B cell (primary cell): ENCODE results near the gene PNMA3. TPM values are rescaled to one million over a fixed set of nuclear protein-coding genes. Genes with fewer than 3 reads are reported as not detected.

ENCODE experiments used
- ATAC-seq: fragments of 200-7000 bp; cut with Tn5 transposase; one replicate; pipeline ENCODE4 v1.10.0; 2021; ENCODE audit warnings: low read depth, mild to moderate bottlenecking, moderate number of reproducible peaks, moderate library complexity
- CTCF ChIA-PET: fragments of 350-600 bp; sonication (Branson Sonifier 250); formaldehyde crosslinking; loops from one replicate; lab custom pipeline; 2021; ENCODE audit warnings: antibody characterized with exemption, inconsistent platforms; lab: Charles Lee
- POLR2A ChIA-PET: fragments of 350-600 bp; sonication (Branson Sonifier 250); formaldehyde crosslinking; loops from one replicate; lab custom pipeline; 2021; ENCODE audit warnings: antibody characterized with exemption; lab: Charles Lee
- DNase-seq: peaks from one replicate; pipeline ENCODE4 v3.0.0; 2013
- H2AFZ ChIP-seq: 2 replicates; pipeline ENCODE4 v1.6.1; 2012; ENCODE audit warnings: mild to moderate bottlenecking, low read depth, low read length; ENCODE audit not compliant: insufficient read depth, poor library complexity, severe bottlenecking
- H3K27ac ChIP-seq, 2 donors: 1 replicate in 1 of 2; 2 replicates in 1 of 2; pipeline ENCODE4 v1.5.1; 2012 to 2013; ENCODE audit warnings: low read length in 2 of 2, mild to moderate bottlenecking in 2 of 2, moderate library complexity in 1 of 2
- H3K27me3 ChIP-seq, 4 experiments: fragments of 200-600 bp in 1 of 4; sonication (generic) in 1 of 4; replicated peaks in 1 of 4; 1 replicate in 2 of 4; 2 replicates in 2 of 4; pipeline versions ENCODE4 v1.6.1 to v1.7.0; 2013 to 2016; ENCODE audit warnings: low read length in 3 of 4, mild to moderate bottlenecking in 2 of 4, mixed read lengths in 1 of 4, moderate library complexity in 1 of 4; ENCODE audit not compliant: insufficient read depth in 4 of 4, control insufficient read depth in 3 of 4; ENCODE audit errors: control extremely low read depth in 1 of 4
- H3K36me3 ChIP-seq, 2 experiments: replicated peaks in 1 of 2; 1 replicate in 1 of 2; 2 replicates in 1 of 2; pipeline versions ENCODE4 v1.6.1 to v1.7.1; 2013; ENCODE audit warnings: low read length in 1 of 2; ENCODE audit not compliant: insufficient read depth in 2 of 2, control insufficient read depth in 1 of 2; ENCODE audit errors: control extremely low read depth in 1 of 2, extremely low read depth in 1 of 2
- H3K4me1 ChIP-seq, 2 donors: fragments of 200-600 bp in 1 of 2; sonication (generic) in 1 of 2; 1 replicate in 1 of 2; 2 replicates in 1 of 2; pipeline versions ENCODE4 v1.5.1 to v1.6.1; 2013 to 2017; ENCODE audit warnings: low read length in 2 of 2; ENCODE audit not compliant: control insufficient read depth in 2 of 2, insufficient read depth in 2 of 2
- H3K4me2 ChIP-seq: replicated peaks from 2 replicates; pipeline ENCODE3; 2012; ENCODE audit warnings: mild to moderate bottlenecking, low read depth, low read length; ENCODE audit not compliant: poor library complexity, severe bottlenecking
- H3K4me3 ChIP-seq, 5 experiments: fragments of 200-600 bp in 1 of 5; sonication (generic) in 1 of 5; 1 replicate in 3 of 5; 2 replicates in 2 of 5; pipeline versions ENCODE4 v1.5.1 to v1.7.0; 2011 to 2016; ENCODE audit warnings: low read length in 4 of 5, mild to moderate bottlenecking in 4 of 5, low read depth in 2 of 5, control low read depth in 1 of 5, moderate library complexity in 1 of 5; ENCODE audit not compliant: insufficient read depth in 1 of 5; ENCODE audit errors: control extremely low read depth in 1 of 5, extremely low read depth in 1 of 5
- H3K79me2 ChIP-seq: fragments of 200-600 bp; sonication (generic); one replicate; pipeline ENCODE4 v1.6.0; 2016; ENCODE audit warnings: low read length; ENCODE audit not compliant: control insufficient read depth, insufficient read depth
- H3K9ac ChIP-seq: fragments of 200-600 bp; sonication (generic); 2 replicates; pipeline ENCODE4 v1.6.1; 2017; ENCODE audit warnings: mild to moderate bottlenecking, low read length, moderate library complexity
- H3K9me3 ChIP-seq, 3 donors: one replicate each; pipeline versions ENCODE4 v1.6.1 to v1.7.1; 2013; ENCODE audit warnings: low read length in 2 of 3; ENCODE audit not compliant: control insufficient read depth in 2 of 3, insufficient read depth in 1 of 3; ENCODE audit errors: control extremely low read depth in 1 of 3
- H4K20me1 ChIP-seq: 2 replicates; pipeline ENCODE4 v1.6.0; 2012; ENCODE audit warnings: mild to moderate bottlenecking, low read length; ENCODE audit not compliant: insufficient read depth, control insufficient read depth, poor library complexity, severe bottlenecking
- H3K27ac Mint-ChIP-seq: one replicate; pipeline ENCODE4 v1.8.0; 2021; ENCODE audit warnings: mixed read lengths
- H3K27me3 Mint-ChIP-seq: one replicate; pipeline ENCODE4 v1.8.0; 2021; ENCODE audit warnings: mixed read lengths
- H3K4me1 Mint-ChIP-seq: one replicate; pipeline ENCODE4 v1.8.0; 2021; ENCODE audit warnings: mixed read lengths
- H3K4me3 Mint-ChIP-seq: one replicate; pipeline ENCODE4 v1.8.0; 2021; ENCODE audit warnings: mixed read lengths
- H3K9me3 Mint-ChIP-seq: one replicate; pipeline ENCODE4 v1.8.0; 2022; ENCODE audit warnings: mixed read lengths; ENCODE audit not compliant: insufficient read depth
- EZH2 ChIP-seq: IDR thresholded peaks from 2 replicates; pipeline ENCODE4 v1.6.1; 2012; ENCODE audit warnings: borderline replicate concordance, low read depth, mild to moderate bottlenecking, moderate library complexity, low read length; ENCODE audit not compliant: insufficient read depth, poor library complexity, severe bottlenecking
- WGBS: methylation state at CpG from one replicate; pipeline ENCODE4 v1.1.5; 2013; ENCODE audit warnings: missing lambda C conversion rate; ENCODE audit not compliant: insufficient coverage; 5-methylcytosine and 5-hydroxymethylcytosine counted together
- intact Hi-C: fragments of 100-400 bp; cut with micrococcal nuclease; formaldehyde crosslinking; loops from one replicate; pipeline ENCODE4 v1.10.0; 2022
- polyA plus RNA-seq: library from polyadenylated mRNA; depleted of rRNA; stranded (reverse); fragments of >200 nt; gene quantifications from 2 replicates; pipeline ENCODE4 v1.2.3, GENCODE V29; 2012
- total RNA-seq, 2 donors: library from RNA; stranded (reverse); fragments of 120-200 nt in 1 of 2; gene quantifications; 1 replicate in 1 of 2; 2 replicates in 1 of 2; pipeline versions ENCODE4 v1.2.3 to v1.2.4, GENCODE V29; 2013 to 2022
- TF ChIP-seq, protein P1 (sequence below): fragments of 200-600 bp; IDR thresholded peaks from one replicate; pipeline ENCODE4 v1.8.0; 2022; ENCODE audit warnings: antibody characterized with exemption, mild to moderate bottlenecking

The PNMA3 gene
- total and polyA plus RNA-seq, 2 donors (not counting 1 experiment from before 2014, with no cell fraction given): 3.3 to 3.8 TPM

DNA sequence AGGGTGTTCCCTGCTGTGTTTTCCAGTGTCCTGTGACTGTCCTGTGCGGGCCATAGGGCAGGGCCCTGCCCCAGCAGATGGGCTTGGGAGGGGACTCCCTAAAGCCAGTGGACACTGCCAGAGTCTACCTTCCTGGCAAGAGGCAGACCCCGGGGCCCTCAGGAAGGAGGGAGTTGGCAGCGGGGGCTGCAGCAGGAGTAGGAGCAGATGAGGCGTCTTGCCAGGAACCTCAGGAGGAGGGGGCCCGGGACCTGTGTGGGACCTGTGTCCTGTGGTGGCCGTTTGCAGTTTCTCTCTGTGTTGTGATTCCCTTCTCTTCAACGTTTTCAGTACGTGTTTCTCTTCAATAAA is 3.8 kb downstream of the PNMA3 start:
- DNase-seq: no peak
- intact Hi-C loops: no loop called here
- no peak overlapping the region for H3K9ac ChIP-seq
- H3K27me3 ChIP-seq: peaks cover 0 to 5% (median 0%) of the 10 kb centered on the region in 4 experiments
- H3K9me3 Mint-ChIP-seq: no peaks in the 10 kb centered on the region
- no peak overlapping the region for H3K27ac ChIP-seq
- H3K36me3 ChIP-seq: no peaks in the 10 kb centered on the region
- H3K79me2 ChIP-seq: no peaks in the 10 kb centered on the region
- no peak overlapping the region for H3K4me3 ChIP-seq
- H3K9me3 ChIP-seq: no peaks in the 10 kb centered on the region
- H2AFZ ChIP-seq: no peak overlapping the region
- no peak overlapping the region for H3K27ac Mint-ChIP-seq
- no peak overlapping the region for H3K4me3 Mint-ChIP-seq
- ChIA-PET POLR2A (no interaction called here), CTCF (no interaction called here)
- WGBS: 92% methylated on average over 2 of the region's 8 CpGs
- H3K27me3 Mint-ChIP-seq: peaks cover 3% of the 10 kb centered on the region
- no peaks in the 10 kb centered on the region for H4K20me1 ChIP-seq
- TF ChIP-seq, protein P1, sequence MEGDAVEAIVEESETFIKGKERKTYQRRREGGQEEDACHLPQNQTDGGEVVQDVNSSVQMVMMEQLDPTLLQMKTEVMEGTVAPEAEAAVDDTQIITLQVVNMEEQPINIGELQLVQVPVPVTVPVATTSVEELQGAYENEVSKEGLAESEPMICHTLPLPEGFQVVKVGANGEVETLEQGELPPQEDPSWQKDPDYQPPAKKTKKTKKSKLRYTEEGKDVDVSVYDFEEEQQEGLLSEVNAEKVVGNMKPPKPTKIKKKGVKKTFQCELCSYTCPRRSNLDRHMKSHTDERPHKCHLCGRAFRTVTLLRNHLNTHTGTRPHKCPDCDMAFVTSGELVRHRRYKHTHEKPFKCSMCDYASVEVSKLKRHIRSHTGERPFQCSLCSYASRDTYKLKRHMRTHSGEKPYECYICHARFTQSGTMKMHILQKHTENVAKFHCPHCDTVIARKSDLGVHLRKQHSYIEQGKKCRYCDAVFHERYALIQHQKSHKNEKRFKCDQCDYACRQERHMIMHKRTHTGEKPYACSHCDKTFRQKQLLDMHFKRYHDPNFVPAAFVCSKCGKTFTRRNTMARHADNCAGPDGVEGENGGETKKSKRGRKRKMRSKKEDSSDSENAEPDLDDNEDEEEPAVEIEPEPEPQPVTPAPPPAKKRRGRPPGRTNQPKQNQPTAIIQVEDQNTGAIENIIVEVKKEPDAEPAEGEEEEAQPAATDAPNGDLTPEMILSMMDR: no peak
- TF ChIP-seq EZH2: no peak
- no peak for ATAC-seq
- H3K4me1 Mint-ChIP-seq: no peaks in the 10 kb centered on the region
- H3K4me2 ChIP-seq: no peak overlapping the region
- peaks cover 0 to 4% of the 10 kb centered on the region in 2 donors for H3K4me1 ChIP-seq

DNA sequence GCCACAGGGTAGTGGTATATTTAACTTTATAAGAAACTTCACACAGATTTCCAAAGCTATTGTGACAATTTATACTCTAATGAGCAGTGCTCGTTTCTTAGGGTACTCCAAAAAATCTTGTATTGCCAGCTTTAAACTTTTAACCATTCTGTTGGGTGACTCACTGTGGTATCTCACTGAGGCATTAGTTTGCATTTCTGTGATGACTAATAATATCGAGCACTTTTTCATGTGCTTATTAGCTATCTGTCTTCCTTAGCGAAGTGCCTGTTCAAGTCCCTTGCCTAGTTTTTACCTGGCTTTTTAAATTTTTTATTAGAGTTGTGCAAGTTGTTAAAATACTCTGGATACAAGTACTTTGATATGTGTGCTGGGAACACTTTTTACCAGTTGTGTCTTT is 5.5 kb downstream of the PNMA3 start:
- no peak overlapping the region for H3K4me2 ChIP-seq
- H3K36me3 ChIP-seq: no peaks in the 10 kb centered on the region
- no peaks in the 10 kb centered on the region for H4K20me1 ChIP-seq
- no peak overlapping the region for H3K9ac ChIP-seq
- ATAC-seq (no peak), DNase-seq (no peak)
- Mint-ChIP-seq H3K27ac (no peak overlapping the region), H3K4me3 (no peak overlapping the region), H3K27me3 (peaks cover 3% of the 10 kb centered on the region), H3K4me1 (no peaks in the 10 kb centered on the region), H3K9me3 (no peaks in the 10 kb centered on the region)
- no peaks in the 10 kb centered on the region for H3K9me3 ChIP-seq
- H2AFZ ChIP-seq: no peak overlapping the region
- no CpG with 5 or more reads among the region's 3 CpGs for WGBS
- no peaks in the 10 kb centered on the region for H3K27me3 ChIP-seq
- no peak overlapping the region for H3K27ac ChIP-seq
- TF ChIP-seq, protein P1: no peak
- no peak for TF ChIP-seq EZH2
- ChIA-PET POLR2A (no interaction called here), CTCF (no interaction called here)
- H3K79me2 ChIP-seq: no peaks in the 10 kb centered on the region
- intact Hi-C loops: no loop called here
- peaks cover 0 to 4% of the 10 kb centered on the region in 2 donors for H3K4me1 ChIP-seq
- no peak overlapping the region for H3K4me3 ChIP-seq
